Liver (tissue), 3 donors: ENCODE measurements around the gene SEZ6L2.

Experiments used
- FOXA1 ChIP-seq: IDR thresholded peaks from 2 replicates; pipeline ENCODE4 v1.6.1; 2016; ENCODE audit warnings: antibody characterized with exemption
- GABPA ChIP-seq, 2 donors: IDR thresholded peaks in 1 of 2; conservative IDR thresholded peaks in 1 of 2; 2 replicates each; pipeline ENCODE4 v1.6.1; 2016; ENCODE audit warnings: antibody characterized with exemption in 2 of 2, mild to moderate bottlenecking in 1 of 2, moderate library complexity in 1 of 2
- HNF4G ChIP-seq: IDR thresholded peaks from 2 replicates; pipeline ENCODE4 v1.6.1; 2016; ENCODE audit warnings: antibody characterized with exemption
- NR2F2 ChIP-seq: IDR thresholded peaks from 2 replicates; pipeline ENCODE4 v1.6.1; 2016; ENCODE audit warnings: antibody characterized with exemption
- RAD21 ChIP-seq, 2 donors: IDR thresholded peaks; 2 replicates each; pipeline ENCODE4 v1.6.1; 2016; ENCODE audit warnings: antibody characterized with exemption in 2 of 2, mild to moderate bottlenecking in 2 of 2
- RXRA ChIP-seq, 2 donors: IDR thresholded peaks; 2 replicates each; pipeline ENCODE4 v1.6.1; 2017 to 2018; ENCODE audit warnings: antibody characterized with exemption in 2 of 2, mild to moderate bottlenecking in 1 of 2
- SP1 ChIP-seq: IDR thresholded peaks from 2 replicates; pipeline ENCODE4 v1.6.1; 2018; ENCODE audit warnings: antibody characterized with exemption, mild to moderate bottlenecking
- TAF1 ChIP-seq: conservative IDR thresholded peaks from 2 replicates; pipeline ENCODE4 v1.6.1; 2016; ENCODE audit warnings: antibody characterized with exemption, mild to moderate bottlenecking
- TF ChIP-seq, protein P1 (sequence below): fragments of 150-350 bp; IDR thresholded peaks from 2 replicates; pipeline ENCODE4 v1.5.1; 2017; ENCODE audit warnings: improper control_type of control experiment, low read depth, low read length; ENCODE audit not compliant: missing input control
- TF ChIP-seq, protein P2 (sequence below): IDR thresholded peaks from 2 replicates; pipeline ENCODE4 v1.6.1; 2016; ENCODE audit warnings: antibody characterized with exemption
- TF ChIP-seq, protein P3 (sequence below): IDR thresholded peaks from 2 replicates; pipeline ENCODE4 v1.6.1; 2016; ENCODE audit warnings: antibody characterized with exemption, mild to moderate bottlenecking
- donor health status: healthy.
- donor health status: healthy.

DNA sequence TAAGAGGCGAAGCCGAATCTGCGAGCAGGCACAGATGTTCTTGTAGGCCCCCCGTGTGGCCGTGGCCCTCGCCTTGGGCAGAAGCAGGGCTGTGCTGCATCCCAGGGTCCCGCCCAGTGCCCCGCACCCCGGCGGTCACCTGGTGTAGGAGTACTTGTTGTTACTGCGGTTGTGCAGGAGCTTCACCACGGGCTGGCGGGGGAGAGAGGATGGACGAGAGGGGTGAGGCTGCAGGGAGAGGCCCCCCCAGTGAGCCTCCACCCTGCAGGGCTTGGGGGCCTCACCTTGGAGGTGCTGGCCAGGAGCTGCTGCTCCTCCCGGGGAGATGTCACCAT is 12.3 kb upstream of the SEZ6L2 start:
- TF ChIP-seq RAD21 (IDR thresholded peaks at IDR 0.05) (no peak), GABPA (IDR thresholded peaks at IDR 0.05 in 1 of 2, conservative IDR thresholded peaks at IDR 0.05 in 1 of 2) (no peak), NR2F2 (no peak), RXRA (IDR thresholded peaks at IDR 0.05) (no peak), SP1 (no peak), TAF1 (no peak), FOXA1 (no peak), HNF4G (no peak)
- TF ChIP-seq, protein P1, sequence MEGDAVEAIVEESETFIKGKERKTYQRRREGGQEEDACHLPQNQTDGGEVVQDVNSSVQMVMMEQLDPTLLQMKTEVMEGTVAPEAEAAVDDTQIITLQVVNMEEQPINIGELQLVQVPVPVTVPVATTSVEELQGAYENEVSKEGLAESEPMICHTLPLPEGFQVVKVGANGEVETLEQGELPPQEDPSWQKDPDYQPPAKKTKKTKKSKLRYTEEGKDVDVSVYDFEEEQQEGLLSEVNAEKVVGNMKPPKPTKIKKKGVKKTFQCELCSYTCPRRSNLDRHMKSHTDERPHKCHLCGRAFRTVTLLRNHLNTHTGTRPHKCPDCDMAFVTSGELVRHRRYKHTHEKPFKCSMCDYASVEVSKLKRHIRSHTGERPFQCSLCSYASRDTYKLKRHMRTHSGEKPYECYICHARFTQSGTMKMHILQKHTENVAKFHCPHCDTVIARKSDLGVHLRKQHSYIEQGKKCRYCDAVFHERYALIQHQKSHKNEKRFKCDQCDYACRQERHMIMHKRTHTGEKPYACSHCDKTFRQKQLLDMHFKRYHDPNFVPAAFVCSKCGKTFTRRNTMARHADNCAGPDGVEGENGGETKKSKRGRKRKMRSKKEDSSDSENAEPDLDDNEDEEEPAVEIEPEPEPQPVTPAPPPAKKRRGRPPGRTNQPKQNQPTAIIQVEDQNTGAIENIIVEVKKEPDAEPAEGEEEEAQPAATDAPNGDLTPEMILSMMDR: no peak
- TF ChIP-seq, protein P2, sequence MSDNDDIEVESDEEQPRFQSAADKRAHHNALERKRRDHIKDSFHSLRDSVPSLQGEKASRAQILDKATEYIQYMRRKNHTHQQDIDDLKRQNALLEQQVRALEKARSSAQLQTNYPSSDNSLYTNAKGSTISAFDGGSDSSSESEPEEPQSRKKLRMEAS: no peak
- TF ChIP-seq, protein P3, sequence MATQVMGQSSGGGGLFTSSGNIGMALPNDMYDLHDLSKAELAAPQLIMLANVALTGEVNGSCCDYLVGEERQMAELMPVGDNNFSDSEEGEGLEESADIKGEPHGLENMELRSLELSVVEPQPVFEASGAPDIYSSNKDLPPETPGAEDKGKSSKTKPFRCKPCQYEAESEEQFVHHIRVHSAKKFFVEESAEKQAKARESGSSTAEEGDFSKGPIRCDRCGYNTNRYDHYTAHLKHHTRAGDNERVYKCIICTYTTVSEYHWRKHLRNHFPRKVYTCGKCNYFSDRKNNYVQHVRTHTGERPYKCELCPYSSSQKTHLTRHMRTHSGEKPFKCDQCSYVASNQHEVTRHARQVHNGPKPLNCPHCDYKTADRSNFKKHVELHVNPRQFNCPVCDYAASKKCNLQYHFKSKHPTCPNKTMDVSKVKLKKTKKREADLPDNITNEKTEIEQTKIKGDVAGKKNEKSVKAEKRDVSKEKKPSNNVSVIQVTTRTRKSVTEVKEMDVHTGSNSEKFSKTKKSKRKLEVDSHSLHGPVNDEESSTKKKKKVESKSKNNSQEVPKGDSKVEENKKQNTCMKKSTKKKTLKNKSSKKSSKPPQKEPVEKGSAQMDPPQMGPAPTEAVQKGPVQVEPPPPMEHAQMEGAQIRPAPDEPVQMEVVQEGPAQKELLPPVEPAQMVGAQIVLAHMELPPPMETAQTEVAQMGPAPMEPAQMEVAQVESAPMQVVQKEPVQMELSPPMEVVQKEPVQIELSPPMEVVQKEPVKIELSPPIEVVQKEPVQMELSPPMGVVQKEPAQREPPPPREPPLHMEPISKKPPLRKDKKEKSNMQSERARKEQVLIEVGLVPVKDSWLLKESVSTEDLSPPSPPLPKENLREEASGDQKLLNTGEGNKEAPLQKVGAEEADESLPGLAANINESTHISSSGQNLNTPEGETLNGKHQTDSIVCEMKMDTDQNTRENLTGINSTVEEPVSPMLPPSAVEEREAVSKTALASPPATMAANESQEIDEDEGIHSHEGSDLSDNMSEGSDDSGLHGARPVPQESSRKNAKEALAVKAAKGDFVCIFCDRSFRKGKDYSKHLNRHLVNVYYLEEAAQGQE: no peak
